Stimulated activated CD4-positive, alpha-beta T cell treated with anti-CD3 and anti-CD28 coated beads, TNF-alpha, amount 100 ng/mL, for 4 hours (primary cell): Measurements from ENCODE around the gene ZBTB7B.
A peak's percentile ranks its signal among the peaks of the same experiment; 100 is the strongest.
"Not testable (repeated sequence)": the region's sequence is repeated elsewhere in the genome, so short reads cannot be mapped to it uniquely, and the experiment has no call there.

Experiments
- DNase-seq, 3 experiments: peaks; one replicate each; pipeline ENCODE4 v3.0.0-alpha.2; 2020; ENCODE audit warnings: low read depth in 3 of 3

Gene ZBTB7B

GRCh38 chr1:154968731-154969130 lies 33.9 kb upstream of the ZBTB7B start:
- no peak for DNase-seq

- DNase-seq: no peak
Measured at GRCh38 chr1:154969246-154969645, 33.4 kb upstream of the ZBTB7B start.

GRCh38 chr1:154969860-154970452 lies 32.6 kb upstream of the ZBTB7B start:
- DNase-seq: no peak

GRCh38 chr1:154970631-154971340 lies 31.8 kb upstream of the ZBTB7B start, which contains the start of gene SHC1:
SHC1 (minus strand) TSS chr1:154970747; CDS start chr1:154970526, 221 bp downstream.
- no peak for DNase-seq

GRCh38 chr1:154971341-154971998 lies 31.1 kb upstream of the ZBTB7B start:
- DNase-seq: no peak

GRCh38 chr1:154972213-154972516 lies 30.4 kb upstream of the ZBTB7B start:
- no peak for DNase-seq

- no peak for DNase-seq
Measured at GRCh38 chr1:154972517-154973343, 29.9 kb upstream of the ZBTB7B start.

- DNase-seq: peak; percentile 83 to 89 (median 83)
Measured at GRCh38 chr1:154973344-154974101, 29.1 kb upstream of the ZBTB7B start.

- peak; percentile 82 to 96 (median 90) for DNase-seq
Measured at GRCh38 chr1:154974102-154974807, 28.3 kb upstream of the ZBTB7B start, which contains the start of gene CKS1B. CKS1B (plus strand) TSS chr1:154974681; CDS start chr1:154974746, 65 bp downstream.

GRCh38 chr1:154974808-154975408 lies 27.7 kb upstream of the ZBTB7B start:
- DNase-seq: peak; percentile 87 to 92 (median 89)

- DNase-seq: peak; percentile 29 to 32 (median 31)
Measured at GRCh38 chr1:154975409-154976059, 27.1 kb upstream of the ZBTB7B start.

GRCh38 chr1:154977762-154978161 lies 24.8 kb upstream of the ZBTB7B start:
- not testable (repeated sequence) for DNase-seq

GRCh38 chr1:154978360-154978759 lies 24.2 kb upstream of the ZBTB7B start:
- no peak for DNase-seq

GRCh38 chr1:154982341-154982740 lies 20.3 kb upstream of the ZBTB7B start:
- no peak for DNase-seq

- DNase-seq: peak; percentile 87 to 92 (median 90)
Measured at GRCh38 chr1:154982897-154983648, 19.5 kb upstream of the ZBTB7B start, which contains the start of gene FLAD1. FLAD1 (plus strand) TSS chr1:154983344; CDS start chr1:154983695, 351 bp downstream.

- DNase-seq: no peak
Measured at GRCh38 chr1:154983776-154984466, 18.7 kb upstream of the ZBTB7B start.

GRCh38 chr1:154986736-154987135 lies 15.9 kb upstream of the ZBTB7B start:
- DNase-seq: not testable (repeated sequence)

GRCh38 chr1:154987326-154987725 lies 15.3 kb upstream of the ZBTB7B start:
- no peak for DNase-seq
